ENCODE results near the gene SGCG. TPM values are rescaled to one million over a fixed set of nuclear protein-coding genes. Genes with fewer than 3 reads are reported as not detected.

Gene SGCG
- total RNA-seq, 1 experiment from 2014 or later, result not detected

DNA sequence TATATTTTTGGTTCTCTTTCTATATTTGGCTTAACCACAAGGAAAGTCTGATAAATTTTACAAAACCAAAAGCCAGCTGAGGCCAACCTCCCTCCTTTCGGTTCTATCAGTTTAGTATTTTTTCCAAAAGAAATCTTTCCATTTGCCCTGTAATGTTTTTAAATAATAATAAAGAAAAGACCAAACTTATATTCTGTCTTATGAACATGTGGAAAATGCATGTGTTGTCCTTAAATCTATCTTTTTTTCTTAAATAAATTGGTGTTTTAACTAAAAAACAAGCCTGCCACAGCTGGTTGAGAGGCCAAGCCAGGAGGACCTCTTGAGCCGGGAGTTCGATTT lies 139.1 kb downstream of the SGCG start:
- Histone ChIP-seq H4K20me1 (ENCODE audit: control insufficient read depth, insufficient read depth, insufficient read length) (no peaks in the 10 kb centered on the region), H3K4me1 (ENCODE audit: insufficient read depth, low read length) (peaks cover 3% of the 10 kb centered on the region; the same call in 1 of the 2 replicates), H3K9me3 (ENCODE audit: control insufficient read depth, low read depth, low read length) (no peaks in the 10 kb centered on the region), H3K14ac (ENCODE audit: insufficient read depth, low read length) (no peak overlapping the region), H4K5ac (ENCODE audit: insufficient read length, low read depth, low read length) (no peak overlapping the region), H4K8ac (replicated peaks; ENCODE audit: insufficient read length, low read depth, low read length) (no peak overlapping the region), H3K27ac (ENCODE audit: insufficient read length, low read depth, low read length) (no peak overlapping the region), H2BK15ac (ENCODE audit: low read depth, low read length) (no peak overlapping the region), H3K18ac (ENCODE audit: insufficient read length, low read depth, low read length) (no peak overlapping the region), H3K23me2 (ENCODE audit: insufficient read length, low read depth, low read length, poor library complexity, severe bottlenecking) (no peaks in the 10 kb centered on the region), H3K79me1 (ENCODE audit: insufficient read depth, low read depth, low read length, poor library complexity, severe bottlenecking) (no peaks in the 10 kb centered on the region), H3K4ac (ENCODE audit: low read depth, low read length) (no peak overlapping the region), H3K27me3 (ENCODE audit: insufficient read depth, low read length) (no peaks in the 10 kb centered on the region), H2BK5ac (ENCODE audit: insufficient read length, low read length) (no peak overlapping the region), H3K79me2 (ENCODE audit: insufficient read depth, low read length) (no peaks in the 10 kb centered on the region), H2AFZ (ENCODE audit: low read length) (no peak overlapping the region), H4K91ac (ENCODE audit: insufficient read length, low read depth, low read length) (no peak overlapping the region), H3K9ac (ENCODE audit: extremely low read depth, insufficient read length, low read length) (no peak overlapping the region), H3K4me2 (ENCODE audit: insufficient read depth, insufficient read length, low read length) (no peak overlapping the region), H3K23ac (ENCODE audit: insufficient read length, low read depth, low read length) (no peak overlapping the region), H3T11ph (ENCODE audit: low read length) (no peak overlapping the region), H3K56ac (ENCODE audit: insufficient read length, low read depth, low read length) (no peak overlapping the region), H2BK120ac (ENCODE audit: low read depth, low read length, poor library complexity, severe bottlenecking) (no peak overlapping the region), H2BK20ac (ENCODE audit: low read depth, low read length, poor library complexity, severe bottlenecking) (no peak overlapping the region), H2AK5ac (ENCODE audit: insufficient read length, low read length) (no peak overlapping the region), H2BK12ac (ENCODE audit: insufficient read length, low read depth, low read length) (no peak overlapping the region)
- TF ChIP-seq, protein P1, sequence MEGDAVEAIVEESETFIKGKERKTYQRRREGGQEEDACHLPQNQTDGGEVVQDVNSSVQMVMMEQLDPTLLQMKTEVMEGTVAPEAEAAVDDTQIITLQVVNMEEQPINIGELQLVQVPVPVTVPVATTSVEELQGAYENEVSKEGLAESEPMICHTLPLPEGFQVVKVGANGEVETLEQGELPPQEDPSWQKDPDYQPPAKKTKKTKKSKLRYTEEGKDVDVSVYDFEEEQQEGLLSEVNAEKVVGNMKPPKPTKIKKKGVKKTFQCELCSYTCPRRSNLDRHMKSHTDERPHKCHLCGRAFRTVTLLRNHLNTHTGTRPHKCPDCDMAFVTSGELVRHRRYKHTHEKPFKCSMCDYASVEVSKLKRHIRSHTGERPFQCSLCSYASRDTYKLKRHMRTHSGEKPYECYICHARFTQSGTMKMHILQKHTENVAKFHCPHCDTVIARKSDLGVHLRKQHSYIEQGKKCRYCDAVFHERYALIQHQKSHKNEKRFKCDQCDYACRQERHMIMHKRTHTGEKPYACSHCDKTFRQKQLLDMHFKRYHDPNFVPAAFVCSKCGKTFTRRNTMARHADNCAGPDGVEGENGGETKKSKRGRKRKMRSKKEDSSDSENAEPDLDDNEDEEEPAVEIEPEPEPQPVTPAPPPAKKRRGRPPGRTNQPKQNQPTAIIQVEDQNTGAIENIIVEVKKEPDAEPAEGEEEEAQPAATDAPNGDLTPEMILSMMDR (conservative IDR thresholded peaks at IDR 0.05), result no peak
- H3K9me3 Mint-ChIP-seq, result peaks cover 0 to 3% of the 10 kb centered on the region in 2 experiments; a peak in 1 of 5 replicates
- H3K4me1 Mint-ChIP-seq, result peaks cover 16 to 18% of the 10 kb centered on the region in 2 experiments
- no CpG with 5 or more reads among the region's 3 CpGs for WGBS (ENCODE audit: extremely low coverage, insufficient read length, low lambda C conversion rate)
- no peak overlapping the region for H3K4me3 Mint-ChIP-seq
- no peaks in the 10 kb centered on the region for H3K27me3 Mint-ChIP-seq (ENCODE audit: low read depth)
- H3K36me3 Mint-ChIP-seq (ENCODE audit: insufficient read depth in 1 of 3, low read depth in 3 of 3), result no peaks in the 10 kb centered on the region
- no peak for DNase-seq
- H3K27ac Mint-ChIP-seq, result no peak overlapping the region

Data from H9 (cell line).